ENCODE results near the gene HMGCL.

GRCh38 chr1:23757812-23758211 lies 67.4 kb downstream of the HMGCL start:
- TF ChIP-seq POLR2A (IDR thresholded peaks at IDR 0.05): no peak
- no peak for TF ChIP-seq CTCF (IDR thresholded peaks at IDR 0.05)
- TF ChIP-seq EP300 (IDR thresholded peaks at IDR 0.05): no peak
